Effector memory CD4-positive, alpha-beta T cell (primary cell): ENCODE data around the gene RBBP5.

Source experiments
- DNase-seq, 3 donors: peaks; one replicate each; pipeline ENCODE4 v3.0.0-alpha.2; 2020
- H3K27ac ChIP-seq: 2 replicates; pipeline ENCODE4 v1.7.0; 2013; ENCODE audit warnings: mild to moderate bottlenecking, low read length, moderate library complexity; ENCODE audit not compliant: insufficient read depth, poor library complexity, severe bottlenecking
- H3K27me3 ChIP-seq: replicated peaks from 2 replicates; pipeline ENCODE4 v1.7.0; 2013; ENCODE audit warnings: mild to moderate bottlenecking, low read length; ENCODE audit not compliant: insufficient read depth, control insufficient read depth, poor library complexity, severe bottlenecking
- H3K36me3 ChIP-seq: 2 replicates; pipeline ENCODE4 v1.7.0; 2013; ENCODE audit warnings: mild to moderate bottlenecking, low read length, moderate library complexity; ENCODE audit not compliant: control insufficient read depth, insufficient read depth
- H3K4me1 ChIP-seq: 2 replicates; pipeline ENCODE4 v1.7.0; 2013; ENCODE audit warnings: low read length, mild to moderate bottlenecking; ENCODE audit not compliant: control insufficient read depth, insufficient read depth, poor library complexity, severe bottlenecking
- H3K4me3 ChIP-seq: 2 replicates; pipeline ENCODE4 v1.7.0; 2013; ENCODE audit warnings: low read length, low read depth, mild to moderate bottlenecking; ENCODE audit not compliant: insufficient read depth, poor library complexity, severe bottlenecking
- H3K9me3 ChIP-seq: 2 replicates; pipeline ENCODE4 v1.7.0; 2013; ENCODE audit warnings: mild to moderate bottlenecking, low read length, moderate library complexity; ENCODE audit not compliant: control insufficient read depth

Gene RBBP5

GRCh38 chr1:205133287-205133686, 11.5 kb upstream of the RBBP5 start:
- no peak overlapping the region for H3K27ac ChIP-seq
- DNase-seq: no peak

DNA sequence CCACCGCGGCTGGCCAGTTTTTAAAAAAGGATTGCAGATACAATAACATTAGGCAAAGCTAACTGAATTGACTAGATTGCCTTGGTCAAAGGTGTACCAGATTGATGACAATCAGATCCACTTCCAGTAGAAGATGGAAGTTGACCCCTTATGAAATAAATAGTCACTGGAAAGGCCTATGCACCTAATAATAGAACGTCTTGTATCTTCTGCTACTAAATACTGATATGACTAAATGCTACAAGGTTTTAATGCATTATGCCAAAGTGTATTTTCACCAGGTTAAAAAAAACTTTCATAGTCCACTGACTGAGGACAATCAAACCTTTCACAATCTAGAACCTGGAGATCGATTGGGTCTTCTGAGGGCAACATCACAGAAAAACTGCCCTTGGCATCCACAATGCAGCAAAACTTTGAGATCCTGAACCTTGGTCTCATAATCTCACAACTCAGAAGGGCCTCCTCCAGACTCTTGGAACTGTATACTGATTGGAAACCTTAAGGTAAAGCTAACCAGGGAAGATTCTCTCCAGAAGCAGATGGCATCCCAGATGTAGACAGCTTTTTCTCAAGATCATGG, 7.8 kb upstream of the RBBP5 start:
- no peaks in the 10 kb centered on the region for H3K36me3 ChIP-seq
- no peaks in the 10 kb centered on the region for H3K4me1 ChIP-seq
- H3K4me3 ChIP-seq: no peak overlapping the region
- no peaks in the 10 kb centered on the region for H3K27me3 ChIP-seq
- H3K9me3 ChIP-seq: no peaks in the 10 kb centered on the region
- DNase-seq: no peak
- no peak overlapping the region for H3K27ac ChIP-seq

More at GRCh38 chr1:205133287-205133686, 11.5 kb upstream of the RBBP5 start:
- Histone ChIP-seq H3K36me3 (no peaks in the 10 kb centered on the region), H3K9me3 (no peaks in the 10 kb centered on the region), H3K4me1 (no peaks in the 10 kb centered on the region), H3K4me3 (no peak overlapping the region), H3K27me3 (no peaks in the 10 kb centered on the region)

DNA sequence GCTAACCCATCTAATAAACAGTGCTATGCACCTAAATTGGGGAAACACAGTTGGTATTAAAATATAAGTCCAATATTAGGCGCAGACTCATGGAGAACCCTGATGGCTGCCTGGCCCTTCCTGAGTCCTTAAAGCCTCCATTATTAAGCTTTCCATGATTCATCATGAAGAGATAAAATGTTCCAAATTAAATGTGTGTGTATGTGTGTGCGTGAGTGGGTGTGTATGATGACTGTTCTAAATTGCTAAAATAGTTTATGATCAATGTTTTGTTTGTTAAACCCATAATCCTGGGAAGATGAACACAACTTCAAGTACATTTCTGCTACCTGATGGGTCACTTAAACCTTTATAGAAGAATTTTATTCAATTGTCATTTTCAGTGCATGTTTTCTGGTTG, 6.3 kb upstream of the RBBP5 start:
- DNase-seq: no peak
- H3K4me3 ChIP-seq: no peak overlapping the region
- H3K9me3 ChIP-seq: no peaks in the 10 kb centered on the region
- H3K36me3 ChIP-seq: no peaks in the 10 kb centered on the region
- no peak overlapping the region for H3K27ac ChIP-seq
- H3K27me3 ChIP-seq: no peaks in the 10 kb centered on the region
- peaks cover under 1% of the 10 kb centered on the region for H3K4me1 ChIP-seq

DNA sequence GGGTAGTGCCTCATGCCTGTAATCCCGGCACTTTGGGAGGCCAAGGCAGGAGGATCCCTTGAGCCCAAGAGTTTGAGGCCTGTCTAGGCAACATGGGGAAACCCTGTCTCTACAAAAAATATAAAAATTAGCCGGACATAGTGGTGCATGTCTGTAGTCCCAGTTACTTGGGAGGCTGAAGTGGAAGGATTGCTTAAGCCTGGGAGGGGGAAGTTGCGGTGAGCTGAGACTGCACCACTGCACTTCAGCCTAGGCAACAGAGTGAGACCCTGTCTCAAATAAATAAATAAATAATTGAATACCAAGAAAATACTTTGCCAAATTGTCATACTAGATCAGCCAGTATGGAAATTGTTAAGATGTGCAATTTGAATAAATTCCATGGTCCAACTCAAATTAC, 5.9 kb upstream of the RBBP5 start:
- Histone ChIP-seq H3K9me3 (no peaks in the 10 kb centered on the region), H3K4me1 (peaks cover 4% of the 10 kb centered on the region), H3K27me3 (no peaks in the 10 kb centered on the region), H3K4me3 (no peak overlapping the region), H3K27ac (no peak overlapping the region), H3K36me3 (no peaks in the 10 kb centered on the region)
- no peak for DNase-seq

DNA sequence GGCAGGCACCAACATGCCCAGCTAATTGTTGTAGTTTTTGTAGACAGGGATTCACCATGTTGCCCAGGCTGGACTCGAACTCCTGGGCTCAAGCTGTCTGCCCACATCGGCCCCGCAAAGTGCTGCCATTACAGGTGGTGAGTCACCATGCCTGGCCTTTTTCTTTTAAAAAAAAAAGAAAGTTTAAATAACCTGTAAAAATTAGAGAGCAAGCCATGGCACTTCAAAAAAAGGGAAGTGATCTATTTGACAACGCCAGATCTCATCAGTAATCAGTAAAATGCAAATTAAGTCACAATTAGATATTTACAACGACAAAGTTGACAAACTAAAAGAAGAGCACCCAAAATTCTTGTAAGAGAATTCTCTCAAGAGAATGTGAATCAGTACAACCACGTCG, 2.9 kb upstream of the RBBP5 start:
- peaks cover 18% of the 10 kb centered on the region for H3K4me1 ChIP-seq
- H3K36me3 ChIP-seq: no peaks in the 10 kb centered on the region
- H3K4me3 ChIP-seq: no peak overlapping the region
- no peaks in the 10 kb centered on the region for H3K9me3 ChIP-seq
- no peak for DNase-seq
- no peaks in the 10 kb centered on the region for H3K27me3 ChIP-seq
- H3K27ac ChIP-seq: no peak overlapping the region

- Histone ChIP-seq H3K27ac (peak overlapping the region; percentile 95), H3K27me3 (no peaks in the 10 kb centered on the region), H3K36me3 (no peaks in the 10 kb centered on the region), H3K9me3 (no peaks in the 10 kb centered on the region), H3K4me1 (peaks cover 21% of the 10 kb centered on the region), H3K4me3 (peak overlapping the region; percentile 88)
- DNase-seq: no peak
Measured at GRCh38 chr1:205122489-205122882, 708 bp upstream of the RBBP5 start.

DNA sequence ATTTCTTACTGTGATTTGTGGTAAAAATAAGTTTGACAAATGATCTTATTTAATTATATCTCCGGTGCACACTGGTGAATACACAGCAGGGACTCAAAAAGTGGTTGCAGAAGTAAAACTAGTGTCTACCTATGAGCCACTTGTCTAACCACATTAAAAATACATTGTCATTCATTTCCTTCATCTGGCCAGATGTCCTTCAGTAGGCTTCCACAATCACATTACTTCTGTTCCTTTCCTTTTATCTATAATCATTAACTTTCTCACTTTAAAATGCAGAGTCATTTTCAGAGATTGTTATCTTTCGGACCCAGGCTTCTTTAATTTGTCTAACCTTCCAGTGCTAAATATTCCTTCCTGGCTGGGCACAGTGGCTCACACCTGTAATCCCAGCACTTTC, 3.0 kb downstream of the RBBP5 start:
- no peak for DNase-seq
- H3K27ac ChIP-seq: no peak overlapping the region
- H3K36me3 ChIP-seq: peaks cover 13% of the 10 kb centered on the region
- H3K4me1 ChIP-seq: peaks cover 21% of the 10 kb centered on the region
- H3K9me3 ChIP-seq: no peaks in the 10 kb centered on the region
- no peaks in the 10 kb centered on the region for H3K27me3 ChIP-seq
- no peak overlapping the region for H3K4me3 ChIP-seq

DNA sequence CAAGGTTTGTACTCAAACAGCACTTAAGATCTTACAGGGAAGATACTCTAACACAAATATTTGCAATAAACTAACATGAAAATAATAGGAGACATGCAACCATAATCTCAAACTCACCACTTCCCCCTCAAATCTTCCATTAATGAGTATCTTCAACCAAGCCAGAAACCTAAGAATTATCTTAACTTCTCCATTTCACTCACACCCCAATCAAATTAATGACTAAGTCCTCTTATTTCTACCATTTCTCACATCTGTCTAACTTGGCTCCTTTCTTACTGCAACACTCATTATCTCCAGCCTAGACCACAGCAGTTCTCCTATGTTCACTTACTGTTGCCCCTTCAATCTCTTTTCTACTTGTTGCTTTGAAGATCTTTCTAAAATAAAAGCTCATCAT, 10.4 kb downstream of the RBBP5 start:
- H3K36me3 ChIP-seq: peaks cover 32% of the 10 kb centered on the region
- no peak overlapping the region for H3K27ac ChIP-seq
- no peaks in the 10 kb centered on the region for H3K9me3 ChIP-seq
- no peaks in the 10 kb centered on the region for H3K27me3 ChIP-seq
- H3K4me1 ChIP-seq: no peaks in the 10 kb centered on the region
- no peak overlapping the region for H3K4me3 ChIP-seq
- DNase-seq: no peak

- H3K36me3 ChIP-seq: peaks cover 43% of the 10 kb centered on the region
- no peak overlapping the region for H3K4me3 ChIP-seq
- H3K27ac ChIP-seq: no peak overlapping the region
- no peaks in the 10 kb centered on the region for H3K9me3 ChIP-seq
- DNase-seq: no peak
- no peaks in the 10 kb centered on the region for H3K27me3 ChIP-seq
- H3K4me1 ChIP-seq: no peaks in the 10 kb centered on the region
Measured at GRCh38 chr1:205109711-205110110, 12.1 kb downstream of the RBBP5 start.

GRCh38 chr1:205109269-205109668, 12.5 kb downstream of the RBBP5 start:
- Histone ChIP-seq H3K4me1 (no peaks in the 10 kb centered on the region), H3K27me3 (no peaks in the 10 kb centered on the region), H3K27ac (no peak overlapping the region), H3K9me3 (no peaks in the 10 kb centered on the region), H3K36me3 (peaks cover 43% of the 10 kb centered on the region), H3K4me3 (no peak overlapping the region)
- DNase-seq: no peak
